Pancreas (tissue), 10 donors: ENCODE measurements around the gene ALLC. TPM values are rescaled to one million over a fixed set of nuclear protein-coding genes. Genes with fewer than 3 reads are reported as not detected.

Experiments used
- ATAC-seq, 4 donors: fragments of 200-7000 bp; cut with Tn5 transposase; one replicate each; pipeline versions ENCODE4 v1.8.0 to v1.9.1; 2020; ENCODE audit warnings: mild to moderate bottlenecking in 4 of 4, moderate library complexity in 4 of 4
- DNase-seq, 6 donors: peaks; one replicate each; pipeline ENCODE4 v3.0.0-alpha.2; 2020
- FAIRE-seq: peaks from 2 replicates; lab custom pipeline; 2012; peaks lifted over from hg19 to GRCh38; lab: Jason Lieb, UNC
- H3K27ac ChIP-seq, 4 donors: fragments of 200-600 bp; sonication (generic); 1 replicate in 3 of 4; 2 replicates in 1 of 4; pipeline versions ENCODE4 v1.5.0 to v1.8.0; 2020
- H3K27me3 ChIP-seq, 4 donors: fragments of 200-600 bp; one replicate each; pipeline ENCODE4 v1.8.0; 2021
- H3K36me3 ChIP-seq, 3 donors: fragments of 200-600 bp; sonication (generic) in 1 of 3; one replicate each; pipeline versions ENCODE4 v1.5.0 to v1.8.0; 2020 to 2021
- H3K4me1 ChIP-seq, 3 donors: fragments of 200-600 bp; one replicate each; pipeline ENCODE4 v1.8.0; 2021
- H3K4me3 ChIP-seq, 4 donors: fragments of 200-600 bp; sonication (generic) in 2 of 4; one replicate each; pipeline versions ENCODE4 v1.5.0 to v1.8.0; 2020 to 2021
- H3K9me3 ChIP-seq, 4 donors: fragments of 200-600 bp; one replicate each; pipeline ENCODE4 v1.8.0; 2021
- CTCF ChIP-seq, 4 donors: fragments of 200-600 bp; sonication (generic) in 3 of 4; IDR thresholded peaks; one replicate each; pipeline versions ENCODE4 v1.5.0 to v1.8.0; 2021; ENCODE audit warnings: antibody characterized with exemption in 4 of 4
- WGBS, 2 donors: extraction: QIAGEN DNeasy Blood & Tissue Kit; methylation state at CpG; one replicate each; pipeline ENCODE4 v1.1.7; 2013; 5-methylcytosine and 5-hydroxymethylcytosine counted together
- intact Hi-C, 3 donors: fragments of 100-400 bp; cut with DNase I; formaldehyde crosslinking; loops; one replicate each; pipeline versions ENCODE4 v1.11.1 to v1.14.2; 2022
- polyA plus RNA-seq, 2 donors: library from polyadenylated mRNA; stranded (reverse); fragments of 200-250 nt; gene quantifications; one replicate each; pipeline ENCODE4 v1.2.3, GENCODE V29; 2013
- total RNA-seq, 6 donors: library from RNA; stranded (reverse); fragmentation: NEBNext Ultra II Directional in 4 of 6; extraction: Animal tissue kit (Norgen Biotek cat#: 25700) in 4 of 6; gene quantifications; one replicate each; pipeline versions ENCODE4 v1.2.1 to v1.2.4, GENCODE V29; 2021 to 2023
- donor health status: healthy with polysubstance abuse.
- donor health status: DM: no; HTN: no; CAD: no; lungs with moderate emphysema.
- donor health status: DM: no; HTN: no; CAD: no.
- donor health status: control.
- donor health status: control.
- donor health status: Bipolar disorder and iron deficiency.
- donor health status: DM: yes; HTN: yes; CAD: no.
- donor health status: DM: no; HTN: no; CAD: no.
- donor health status: DM: no; HTN: no; CAD: no.
- donor health status: DM: yes; HTN: yes; CAD: no.

The ALLC gene
- total and polyA plus RNA-seq, 8 donors = 0.68 to 0.75 TPM; not detected in 6

- WGBS, 2 donors = 71% methylated on average over 5 of the region's 5 CpGs
- Histone ChIP-seq H3K27me3 (peaks cover 0 to 4% (median 0%) of the 10 kb centered on the region in 4 donors), H3K27ac (no peak overlapping the region), H3K4me3 (no peak overlapping the region), H3K36me3 (no peaks in the 10 kb centered on the region), H3K9me3 (no peaks in the 10 kb centered on the region), H3K4me1 (no peaks in the 10 kb centered on the region)
- no peak for TF ChIP-seq CTCF (IDR thresholded peaks at IDR 0.05)
- ATAC-seq (no peak), DNase-seq (no peak), FAIRE-seq (no peak)
- intact Hi-C loops = no loop called here
These were observed 84.9 kb downstream of the ALLC start for GRCh38 chr2:3742743-3743508.

GRCh38 chr2:3743951-3744555 is 86.1 kb downstream of the ALLC start:
- FAIRE-seq (no peak), DNase-seq (no peak), ATAC-seq (no peak)
- Histone ChIP-seq H3K9me3 (no peaks in the 10 kb centered on the region), H3K36me3 (no peaks in the 10 kb centered on the region), H3K4me3 (no peak overlapping the region), H3K27ac (no peak overlapping the region), H3K27me3 (no peaks in the 10 kb centered on the region), H3K4me1 (no peaks in the 10 kb centered on the region)
- intact Hi-C loops = no loop called here
- 69 to 83% methylated on average over 12 of the region's 12 CpGs for WGBS, 2 donors
- TF ChIP-seq CTCF (IDR thresholded peaks at IDR 0.05) = no peak

- H3K27me3 ChIP-seq = no peaks in the 10 kb centered on the region
- no peak overlapping the region for H3K4me3 ChIP-seq
- intact Hi-C loops = no loop called here
- H3K4me1 ChIP-seq = no peaks in the 10 kb centered on the region
- DNase-seq = no peak
- H3K27ac ChIP-seq = no peak overlapping the region
- no peak for TF ChIP-seq CTCF (IDR thresholded peaks at IDR 0.05)
- H3K9me3 ChIP-seq = no peaks in the 10 kb centered on the region
- no peak for ATAC-seq
- WGBS, 2 donors = 62 to 68% methylated on average over 12 of the region's 12 CpGs
- FAIRE-seq = no peak
- no peaks in the 10 kb centered on the region for H3K36me3 ChIP-seq
These were observed 87.9 kb downstream of the ALLC start for GRCh38 chr2:3745920-3746319.

- FAIRE-seq (no peak), DNase-seq (no peak), ATAC-seq (no peak)
- Histone ChIP-seq H3K4me1 (no peaks in the 10 kb centered on the region), H3K27ac (no peak overlapping the region), H3K9me3 (no peaks in the 10 kb centered on the region), H3K27me3 (no peaks in the 10 kb centered on the region), H3K4me3 (no peak overlapping the region), H3K36me3 (no peaks in the 10 kb centered on the region)
- WGBS, 2 donors = 64 to 79% methylated on average over 20 of the region's 20 CpGs
- no peak for TF ChIP-seq CTCF (IDR thresholded peaks at IDR 0.05)
- intact Hi-C loops = no loop called here
These were observed 89.1 kb downstream of the ALLC start for GRCh38 chr2:3747032-3747654.
